GM10847 (cell line): Measurements from ENCODE around the gene IRF2BP2.

Experiments used
- POLR2A ChIP-seq: IDR thresholded peaks from 2 replicates; pipeline ENCODE4 v1.6.1; 2011; ENCODE audit not compliant: insufficient read length; ENCODE audit errors: extremely low read depth

The IRF2BP2 gene

GRCh38 chr1:234610061-234610665 is at the start of gene IRF2BP2:
IRF2BP2 (minus strand) TSS chr1:234610178; CDS start chr1:234609494, 684 bp downstream.
- peak; percentile 93 for TF ChIP-seq POLR2A

DNA sequence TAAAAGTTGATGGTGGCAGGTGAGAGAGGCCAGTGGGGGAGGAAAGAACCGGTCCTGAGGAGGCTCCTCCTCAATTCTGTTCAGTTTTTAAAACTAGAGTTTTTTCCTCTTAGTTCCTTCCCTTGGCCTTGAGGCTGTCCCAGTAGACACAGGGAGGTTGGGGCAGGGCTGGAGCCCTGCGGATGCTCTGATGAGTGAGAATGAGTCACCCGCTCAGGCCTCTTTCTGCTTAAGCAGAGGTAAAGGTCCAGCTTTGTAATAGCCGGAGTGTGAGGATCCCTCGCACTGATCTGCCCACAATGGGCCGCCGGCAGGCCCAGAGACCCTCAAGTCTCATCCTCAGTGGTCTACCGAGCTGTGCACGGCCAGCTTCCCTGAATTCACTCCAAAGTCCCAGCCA is 49.6 kb upstream of the IRF2BP2 start:
- no peak for TF ChIP-seq POLR2A

DNA sequence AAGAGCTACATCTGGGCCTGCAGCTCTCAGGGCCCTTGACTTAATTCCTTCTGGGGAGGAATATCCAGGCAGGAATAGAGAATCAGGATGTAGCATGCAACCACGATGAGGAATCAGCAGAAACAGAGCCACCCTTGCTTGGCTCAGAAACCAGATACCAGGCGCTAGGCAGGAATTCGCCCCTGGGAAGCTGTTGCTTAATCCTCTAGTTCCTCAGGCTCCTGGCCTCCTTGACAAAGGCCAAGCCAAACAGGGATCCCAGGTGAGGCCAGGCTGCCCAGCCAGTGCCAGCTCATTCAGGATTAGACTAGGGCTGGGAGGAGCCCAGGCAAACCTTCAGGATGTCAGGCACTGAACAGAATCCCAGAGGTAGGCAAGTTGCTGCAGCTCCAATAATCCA is 48.2 kb upstream of the IRF2BP2 start:
- TF ChIP-seq POLR2A: no peak

GRCh38 chr1:234656944-234657654 is 47.1 kb upstream of the IRF2BP2 start:
- TF ChIP-seq POLR2A: no peak

DNA sequence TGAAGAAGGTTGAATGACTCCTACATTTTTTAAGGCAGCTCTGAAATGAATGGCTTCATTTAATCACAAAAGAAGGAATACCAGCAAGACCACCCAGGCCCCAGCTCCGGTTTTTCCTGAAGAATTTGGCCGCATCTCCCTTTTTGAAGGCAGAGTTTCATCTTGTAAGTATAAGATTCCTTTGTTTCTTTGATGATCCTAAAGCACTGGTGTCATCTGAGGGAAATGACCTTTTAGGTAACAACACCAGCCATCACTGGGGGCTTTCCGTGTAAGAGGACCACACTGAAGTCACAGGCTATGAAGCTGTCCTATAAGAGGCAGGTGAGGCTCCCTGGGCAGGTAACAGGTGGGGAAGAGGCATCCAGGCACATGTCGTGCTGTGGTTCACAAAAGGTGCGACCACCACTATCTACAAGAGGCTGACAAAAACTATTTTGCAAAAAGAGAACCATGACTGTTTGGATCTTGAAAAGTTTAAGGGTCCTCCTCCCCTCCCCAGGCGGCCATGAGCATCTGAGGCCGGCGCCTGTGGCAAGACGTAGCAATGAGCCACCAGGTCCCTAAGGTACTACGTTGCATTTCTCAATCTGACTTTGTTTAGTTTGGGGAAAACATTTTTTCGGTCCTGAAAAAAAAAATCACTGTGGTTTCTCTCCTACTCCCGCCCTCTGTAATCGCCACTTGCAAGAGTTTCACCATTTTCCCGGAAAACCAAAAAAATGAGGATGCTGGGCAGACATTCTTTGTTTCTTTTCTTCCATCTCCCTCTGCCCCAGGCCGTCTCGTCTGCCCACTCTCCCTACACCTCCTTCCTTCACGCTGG is 46.3 kb upstream of the IRF2BP2 start:
- no peak for TF ChIP-seq POLR2A

GRCh38 chr1:234655328-234656069 is 45.5 kb upstream of the IRF2BP2 start:
- TF ChIP-seq POLR2A: no peak

GRCh38 chr1:234654002-234654733 is 44.2 kb upstream of the IRF2BP2 start:
- no peak for TF ChIP-seq POLR2A

DNA sequence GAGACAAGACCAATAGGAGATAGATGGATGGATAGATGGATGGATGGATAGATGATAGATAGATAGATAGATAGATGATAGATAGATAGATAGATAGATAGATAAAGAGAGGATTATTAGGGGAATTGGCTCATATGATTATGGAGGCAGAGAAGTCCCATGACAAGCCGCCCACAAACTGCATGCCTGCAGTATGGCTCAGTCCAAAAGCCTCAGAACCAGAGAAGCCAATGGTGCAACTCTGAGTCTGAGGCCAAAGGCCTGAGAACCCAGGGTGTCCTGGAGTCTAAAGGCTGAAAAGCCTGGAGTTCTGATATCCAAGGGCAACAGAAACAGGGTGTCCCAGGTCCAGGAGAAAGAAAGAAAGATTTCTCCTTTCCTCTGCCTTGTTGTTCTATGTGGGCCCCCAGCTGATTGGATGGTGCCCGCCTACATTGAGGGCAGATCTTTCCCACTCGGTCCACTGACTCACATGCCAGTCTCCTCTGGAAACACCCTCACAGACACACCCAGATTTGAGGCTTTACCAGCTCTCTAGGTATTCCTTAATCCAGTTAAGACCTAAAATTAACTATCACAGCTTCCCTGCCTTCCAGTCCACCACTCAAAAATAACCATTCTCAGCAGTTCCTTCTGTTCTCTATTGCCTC is 39.6 kb upstream of the IRF2BP2 start:
- TF ChIP-seq POLR2A: no peak

DNA sequence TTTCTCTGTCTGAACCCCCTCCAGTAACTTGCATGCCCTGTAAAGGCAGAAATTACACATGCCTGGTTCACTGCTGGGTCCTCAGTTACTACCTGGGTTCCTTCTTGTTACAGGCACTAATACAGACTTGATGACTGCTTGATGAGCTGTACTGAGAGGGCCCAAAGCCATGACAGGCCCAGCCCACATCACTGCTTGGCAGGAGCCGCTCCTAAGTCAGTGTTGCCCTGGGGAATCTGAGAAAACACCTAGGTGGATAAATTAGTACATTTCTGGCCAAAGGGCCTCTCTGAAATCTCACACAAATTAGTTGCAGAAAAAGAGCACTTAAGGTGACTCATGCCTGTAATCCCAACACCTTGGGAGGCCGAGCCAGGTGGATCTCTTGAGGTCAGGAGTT is 37.8 kb upstream of the IRF2BP2 start:
- no peak for TF ChIP-seq POLR2A

GRCh38 chr1:234647245-234647644 is 37.3 kb upstream of the IRF2BP2 start:
- no peak for TF ChIP-seq POLR2A

- no peak for TF ChIP-seq POLR2A
These were observed 36.0 kb upstream of the IRF2BP2 start for GRCh38 chr1:234645964-234646363.

- TF ChIP-seq POLR2A: no peak
These were observed 35.5 kb upstream of the IRF2BP2 start for GRCh38 chr1:234645474-234645953.

GRCh38 chr1:234644928-234645327 is 35.0 kb upstream of the IRF2BP2 start:
- TF ChIP-seq POLR2A: no peak

GRCh38 chr1:234643850-234644134 is 33.8 kb upstream of the IRF2BP2 start:
- no peak for TF ChIP-seq POLR2A
